Keratinocyte (primary cell): ENCODE results near the gene KRT2.

Source experiments
- EZH2 ChIP-seq: IDR thresholded peaks from one replicate; pipeline ENCODE4 v1.6.1; 2012; ENCODE audit warnings: inconsistent platforms, mild to moderate bottlenecking, low read length, moderate library complexity
- TF ChIP-seq, protein P1 (sequence below), 3 experiments: IDR thresholded peaks in 1 of 3; conservative IDR thresholded peaks in 1 of 3; optimal IDR thresholded peaks in 1 of 3; 2 replicates in 2 of 3; 3 replicates in 1 of 3; pipeline versions ENCODE3 to v1.5.1; 2011; ENCODE audit warnings: low read length in 3 of 3, mild to moderate bottlenecking in 3 of 3, moderate library complexity in 2 of 3, control low read depth in 1 of 3, inconsistent platforms in 1 of 3; ENCODE audit not compliant: insufficient read depth in 2 of 3; ENCODE audit errors: extremely low read depth in 1 of 3

DNA sequence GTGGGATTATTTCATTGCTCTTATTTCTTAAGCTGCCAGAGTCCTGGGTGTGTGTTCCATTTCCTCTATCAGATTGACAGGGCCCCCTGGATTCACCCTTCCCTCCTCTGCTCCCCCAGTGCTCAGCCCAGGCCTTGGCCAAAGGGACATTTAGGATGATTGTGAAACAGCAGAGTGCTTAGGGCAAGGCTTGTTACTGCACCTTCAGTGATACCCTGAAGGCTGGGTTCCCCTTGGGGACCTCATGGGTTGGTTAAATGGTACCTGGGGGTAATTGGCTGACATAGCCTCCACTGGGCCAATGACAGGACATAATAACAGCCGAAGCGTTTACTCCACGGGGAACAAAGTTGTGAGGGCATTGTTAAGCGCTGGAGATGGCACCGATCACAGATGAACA lies 49.5 kb downstream of the KRT2 start:
- TF ChIP-seq, protein P1, sequence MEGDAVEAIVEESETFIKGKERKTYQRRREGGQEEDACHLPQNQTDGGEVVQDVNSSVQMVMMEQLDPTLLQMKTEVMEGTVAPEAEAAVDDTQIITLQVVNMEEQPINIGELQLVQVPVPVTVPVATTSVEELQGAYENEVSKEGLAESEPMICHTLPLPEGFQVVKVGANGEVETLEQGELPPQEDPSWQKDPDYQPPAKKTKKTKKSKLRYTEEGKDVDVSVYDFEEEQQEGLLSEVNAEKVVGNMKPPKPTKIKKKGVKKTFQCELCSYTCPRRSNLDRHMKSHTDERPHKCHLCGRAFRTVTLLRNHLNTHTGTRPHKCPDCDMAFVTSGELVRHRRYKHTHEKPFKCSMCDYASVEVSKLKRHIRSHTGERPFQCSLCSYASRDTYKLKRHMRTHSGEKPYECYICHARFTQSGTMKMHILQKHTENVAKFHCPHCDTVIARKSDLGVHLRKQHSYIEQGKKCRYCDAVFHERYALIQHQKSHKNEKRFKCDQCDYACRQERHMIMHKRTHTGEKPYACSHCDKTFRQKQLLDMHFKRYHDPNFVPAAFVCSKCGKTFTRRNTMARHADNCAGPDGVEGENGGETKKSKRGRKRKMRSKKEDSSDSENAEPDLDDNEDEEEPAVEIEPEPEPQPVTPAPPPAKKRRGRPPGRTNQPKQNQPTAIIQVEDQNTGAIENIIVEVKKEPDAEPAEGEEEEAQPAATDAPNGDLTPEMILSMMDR (optimal IDR thresholded peaks at IDR 0.05 in 1 of 3, IDR thresholded peaks at IDR 0.05 in 1 of 3, conservative IDR thresholded peaks at IDR 0.05 in 1 of 3; ENCODE audit: extremely low read depth in 1 of 3, insufficient read depth in 2 of 3, low read length in 3 of 3): no peak
- TF ChIP-seq EZH2: no peak
